ENCODE measurements around the gene MAP3K15. TPM values are rescaled to one million over a fixed set of nuclear protein-coding genes. Genes with fewer than 3 reads are reported as not detected.
A peak's percentile ranks its signal among the peaks of the same experiment; 100 is the strongest.

Gene MAP3K15, protein sequence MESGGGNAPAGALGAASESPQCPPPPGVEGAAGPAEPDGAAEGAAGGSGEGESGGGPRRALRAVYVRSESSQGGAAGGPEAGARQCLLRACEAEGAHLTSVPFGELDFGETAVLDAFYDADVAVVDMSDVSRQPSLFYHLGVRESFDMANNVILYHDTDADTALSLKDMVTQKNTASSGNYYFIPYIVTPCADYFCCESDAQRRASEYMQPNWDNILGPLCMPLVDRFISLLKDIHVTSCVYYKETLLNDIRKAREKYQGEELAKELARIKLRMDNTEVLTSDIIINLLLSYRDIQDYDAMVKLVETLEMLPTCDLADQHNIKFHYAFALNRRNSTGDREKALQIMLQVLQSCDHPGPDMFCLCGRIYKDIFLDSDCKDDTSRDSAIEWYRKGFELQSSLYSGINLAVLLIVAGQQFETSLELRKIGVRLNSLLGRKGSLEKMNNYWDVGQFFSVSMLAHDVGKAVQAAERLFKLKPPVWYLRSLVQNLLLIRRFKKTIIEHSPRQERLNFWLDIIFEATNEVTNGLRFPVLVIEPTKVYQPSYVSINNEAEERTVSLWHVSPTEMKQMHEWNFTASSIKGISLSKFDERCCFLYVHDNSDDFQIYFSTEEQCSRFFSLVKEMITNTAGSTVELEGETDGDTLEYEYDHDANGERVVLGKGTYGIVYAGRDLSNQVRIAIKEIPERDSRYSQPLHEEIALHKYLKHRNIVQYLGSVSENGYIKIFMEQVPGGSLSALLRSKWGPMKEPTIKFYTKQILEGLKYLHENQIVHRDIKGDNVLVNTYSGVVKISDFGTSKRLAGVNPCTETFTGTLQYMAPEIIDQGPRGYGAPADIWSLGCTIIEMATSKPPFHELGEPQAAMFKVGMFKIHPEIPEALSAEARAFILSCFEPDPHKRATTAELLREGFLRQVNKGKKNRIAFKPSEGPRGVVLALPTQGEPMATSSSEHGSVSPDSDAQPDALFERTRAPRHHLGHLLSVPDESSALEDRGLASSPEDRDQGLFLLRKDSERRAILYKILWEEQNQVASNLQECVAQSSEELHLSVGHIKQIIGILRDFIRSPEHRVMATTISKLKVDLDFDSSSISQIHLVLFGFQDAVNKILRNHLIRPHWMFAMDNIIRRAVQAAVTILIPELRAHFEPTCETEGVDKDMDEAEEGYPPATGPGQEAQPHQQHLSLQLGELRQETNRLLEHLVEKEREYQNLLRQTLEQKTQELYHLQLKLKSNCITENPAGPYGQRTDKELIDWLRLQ (N-terminal part only)
- 0.09 and 0.17 TPM in 2 replicates for total RNA-seq

DNA sequence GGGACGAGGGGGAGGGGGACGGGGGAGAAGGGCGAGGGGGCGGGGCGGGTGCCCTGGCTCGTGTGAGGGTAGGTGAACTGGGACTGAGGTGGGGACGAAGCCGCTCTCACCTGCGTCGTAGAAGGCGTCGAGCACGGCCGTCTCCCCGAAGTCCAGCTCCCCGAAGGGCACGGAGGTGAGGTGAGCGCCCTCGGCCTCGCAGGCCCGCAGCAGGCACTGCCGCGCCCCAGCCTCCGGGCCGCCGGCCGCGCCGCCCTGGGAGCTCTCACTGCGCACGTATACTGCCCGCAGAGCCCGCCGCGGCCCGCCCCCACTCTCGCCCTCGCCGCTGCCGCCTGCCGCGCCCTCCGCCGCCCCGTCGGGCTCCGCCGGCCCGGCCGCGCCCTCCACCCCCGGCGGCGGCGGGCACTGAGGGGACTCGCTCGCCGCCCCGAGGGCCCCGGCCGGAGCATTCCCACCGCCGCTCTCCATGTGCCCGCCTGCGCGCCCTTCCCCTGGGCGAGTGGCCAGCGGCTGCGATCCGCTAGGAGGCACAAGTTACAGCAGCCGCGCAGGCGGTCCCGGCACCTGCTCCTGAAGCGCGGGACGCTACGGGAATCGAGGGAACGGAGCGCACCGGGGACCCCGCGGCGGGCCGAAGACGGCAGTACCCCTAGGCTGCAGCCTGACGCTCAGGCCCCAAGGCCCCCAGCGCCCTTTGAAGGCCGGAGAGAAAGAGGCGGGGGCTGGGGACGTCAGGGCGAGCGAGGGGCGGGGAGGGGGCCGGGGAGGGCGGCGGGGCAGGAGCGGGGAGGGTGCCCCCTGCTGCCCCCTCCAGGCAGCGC is at the start of gene MAP3K15:
Gene MAP3K15, minus strand, starts transcription at position 718 of the 824 bp plus-strand sequence. Its CDS starts 247 bp downstream, at position 471.
- DNase-seq, result peak; percentile 33

DNA sequence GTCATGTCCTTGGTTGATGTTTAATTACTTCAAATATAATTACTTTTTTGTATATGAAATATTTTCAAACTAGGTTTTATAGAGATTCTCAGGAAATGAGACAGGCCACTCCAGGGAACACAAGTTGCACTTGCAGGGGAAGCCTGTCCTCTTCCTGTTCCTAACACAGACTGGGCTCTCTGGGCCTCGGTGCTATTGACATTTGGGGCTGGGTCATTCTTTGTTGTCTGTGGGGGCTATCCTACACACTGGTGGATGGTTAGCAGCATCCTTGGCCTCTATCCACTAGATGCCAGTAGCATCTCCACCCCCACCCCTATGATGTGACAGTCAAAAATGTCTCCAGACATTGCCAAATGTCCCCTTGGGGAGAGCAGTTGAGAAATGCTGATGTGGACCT is 49.3 kb upstream of the MAP3K15 start:
- DNase-seq, result no peak

DNA sequence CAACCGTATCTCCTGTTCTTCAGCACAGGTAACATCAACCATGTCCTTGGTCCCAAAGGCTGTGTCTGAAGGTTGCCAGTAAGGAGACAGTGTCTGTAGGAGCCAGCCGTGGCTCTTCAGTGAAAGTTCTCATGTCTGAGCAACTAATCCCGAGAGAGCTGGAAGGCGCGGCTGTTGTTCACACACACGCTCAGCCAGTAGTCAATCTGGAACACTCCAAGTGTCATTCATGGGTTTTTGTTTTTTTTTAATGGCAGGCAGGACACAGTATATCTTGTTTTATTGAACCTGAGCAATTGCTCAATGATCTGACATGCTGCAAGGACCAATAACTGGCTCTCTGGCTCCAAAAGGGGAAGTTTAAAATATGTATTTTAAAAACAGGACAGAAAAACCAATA is 48.4 kb upstream of the MAP3K15 start:
- no peak for DNase-seq

DNA sequence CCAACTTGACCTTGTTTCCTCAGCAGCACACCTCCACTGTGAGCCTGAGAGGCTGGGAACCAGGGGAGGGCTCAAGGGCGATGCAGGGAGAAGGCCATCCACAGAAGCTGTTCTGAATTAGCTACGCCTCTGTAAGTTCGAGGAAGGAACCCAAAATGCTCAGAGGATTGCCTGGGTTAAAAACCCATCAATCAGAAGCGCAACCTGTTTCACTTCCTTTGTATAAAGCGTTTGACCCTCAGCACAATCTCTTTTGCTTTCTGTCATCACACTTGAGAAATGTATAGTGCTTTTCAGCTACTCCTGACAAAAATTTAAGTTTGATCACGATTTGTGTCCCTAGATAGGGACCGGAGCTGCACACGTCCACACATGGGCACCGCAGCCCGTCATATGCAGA is 48.0 kb upstream of the MAP3K15 start:
- no peak for DNase-seq

DNA sequence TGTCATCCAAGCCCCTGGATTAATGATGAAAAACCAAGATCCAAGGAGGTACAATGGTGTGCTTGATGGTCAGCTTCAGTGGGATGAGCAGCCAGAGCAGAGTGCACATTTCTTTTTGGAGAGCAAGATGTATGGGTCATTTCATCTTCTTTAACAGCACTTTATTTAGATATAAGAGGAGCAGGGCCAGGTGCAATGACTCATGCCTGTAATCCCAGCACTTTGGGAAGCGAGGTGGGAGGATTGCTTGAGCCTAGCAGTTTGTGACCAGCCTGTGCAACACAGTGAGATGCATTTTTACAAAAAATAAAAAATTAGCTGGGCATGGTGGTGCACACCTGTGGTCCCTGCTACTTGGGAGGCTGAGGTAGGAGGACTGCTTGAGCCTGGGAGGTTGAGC is 45.3 kb upstream of the MAP3K15 start:
- no peak for DNase-seq

DNA sequence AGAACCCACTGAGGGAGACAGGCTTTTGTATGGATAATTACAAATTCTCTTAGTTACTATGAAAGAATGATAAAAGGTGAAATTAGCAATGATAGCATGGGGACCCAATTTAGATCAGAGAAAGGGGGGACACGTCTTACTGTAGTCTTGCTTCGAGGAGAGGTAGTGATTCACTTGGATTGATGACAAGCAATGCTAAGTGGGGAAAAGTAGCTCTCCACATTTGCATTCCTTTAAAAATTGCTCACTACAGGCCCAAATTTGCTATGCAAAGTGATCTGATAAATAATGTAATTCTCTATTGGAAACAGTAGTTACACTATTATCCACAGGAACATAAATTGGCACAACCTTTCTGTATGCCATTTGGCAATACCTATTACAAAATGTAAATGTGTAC is 42.5 kb upstream of the MAP3K15 start:
- DNase-seq, result no peak

DNA sequence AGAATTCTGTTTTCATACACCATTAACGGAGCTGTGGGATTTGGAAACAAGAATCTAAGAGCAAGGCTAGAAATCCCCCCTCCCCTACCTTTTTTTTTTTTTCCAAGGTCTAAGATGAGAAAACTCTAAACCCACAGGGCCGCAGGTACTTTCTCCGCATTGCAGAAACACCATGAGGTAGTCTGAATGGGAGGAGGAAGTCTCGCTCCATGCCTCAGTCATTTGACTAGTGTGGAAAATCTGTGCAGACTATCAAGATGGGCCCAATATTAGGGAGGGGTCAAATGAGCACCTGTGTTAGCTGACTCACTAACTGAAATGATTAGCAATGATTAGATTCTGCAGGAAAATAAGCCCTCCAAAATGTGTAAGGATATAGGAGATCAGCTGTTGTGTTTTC is 40.9 kb upstream of the MAP3K15 start:
- no peak for DNase-seq

DNA sequence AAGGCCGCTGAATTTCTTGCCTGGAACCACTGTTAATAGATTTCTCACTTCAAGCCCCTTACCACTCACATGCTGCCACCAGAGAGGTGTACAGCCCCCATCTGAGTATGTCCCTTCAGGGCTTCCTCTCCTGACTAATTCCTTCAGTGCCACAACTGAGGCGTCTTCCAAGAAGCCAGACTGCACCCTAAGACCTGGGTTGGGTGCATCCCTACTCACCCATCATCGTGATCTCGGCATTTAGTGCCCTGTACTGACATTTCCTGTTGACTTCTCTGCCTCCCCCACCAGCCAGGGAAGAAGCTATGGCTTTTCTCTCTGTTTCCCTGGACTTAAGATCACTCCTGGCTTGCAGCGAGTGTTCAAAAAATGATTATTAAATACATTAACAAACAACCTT is 40.4 kb upstream of the MAP3K15 start:
- DNase-seq, result no peak

DNA sequence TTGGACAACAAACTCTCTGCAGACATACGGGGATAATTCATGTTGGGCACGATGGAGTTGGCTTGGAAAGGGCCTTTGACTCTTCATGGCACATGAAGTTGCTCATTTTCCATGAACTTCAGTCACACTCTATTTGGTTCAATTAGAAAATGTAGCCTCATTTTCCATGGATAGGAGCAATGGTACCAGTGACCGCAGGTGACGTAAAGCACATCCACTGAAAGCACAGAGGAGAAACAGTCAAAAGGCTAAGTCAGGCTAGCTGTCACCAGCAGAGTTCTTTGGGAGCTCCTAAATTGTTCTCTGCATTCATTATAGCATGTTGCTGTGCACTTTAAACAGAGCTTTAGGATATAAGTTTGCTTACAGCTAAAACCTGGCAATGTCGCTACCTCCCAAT is 39.9 kb upstream of the MAP3K15 start:
- DNase-seq, result no peak

DNA sequence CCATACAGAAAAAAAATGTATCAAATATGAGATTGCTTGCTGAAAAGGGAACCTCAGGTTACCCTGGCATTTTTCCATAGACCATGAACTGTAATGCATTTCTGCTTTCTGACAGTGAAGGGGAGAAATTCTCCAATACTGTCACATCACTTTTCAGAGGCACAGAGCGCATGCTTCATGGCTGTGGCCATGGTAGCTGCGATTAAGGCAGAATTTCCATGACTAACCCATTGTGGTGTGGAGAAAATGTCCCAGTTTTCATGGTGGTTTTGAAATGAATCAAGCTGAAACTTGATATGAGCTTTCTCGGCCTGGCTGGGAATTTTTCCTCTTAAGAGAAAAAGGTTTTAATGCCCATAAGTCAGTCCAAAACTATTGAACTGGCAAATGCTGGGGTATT is 39.5 kb upstream of the MAP3K15 start:
- DNase-seq, result no peak

DNA sequence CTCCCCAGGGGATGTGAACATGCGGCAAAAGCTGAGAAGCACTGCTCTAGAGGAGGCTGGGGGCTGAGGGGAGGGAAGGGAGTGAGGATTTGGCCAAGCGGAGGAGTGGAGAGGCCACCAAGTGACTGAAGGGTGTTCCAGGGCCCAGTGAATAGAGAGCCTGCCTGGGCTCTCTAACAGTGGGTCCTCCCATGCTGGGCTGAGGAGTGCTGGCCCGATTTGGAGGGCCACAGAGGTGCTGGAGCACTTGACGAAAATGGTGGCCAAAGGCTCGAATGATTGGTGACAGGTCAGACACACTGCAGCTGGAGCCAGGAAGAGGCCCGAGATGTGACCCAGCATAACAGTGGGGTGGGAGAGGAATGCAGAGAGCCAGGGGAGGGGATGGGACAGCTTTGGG is 37.5 kb upstream of the MAP3K15 start:
- no peak for DNase-seq

DNA sequence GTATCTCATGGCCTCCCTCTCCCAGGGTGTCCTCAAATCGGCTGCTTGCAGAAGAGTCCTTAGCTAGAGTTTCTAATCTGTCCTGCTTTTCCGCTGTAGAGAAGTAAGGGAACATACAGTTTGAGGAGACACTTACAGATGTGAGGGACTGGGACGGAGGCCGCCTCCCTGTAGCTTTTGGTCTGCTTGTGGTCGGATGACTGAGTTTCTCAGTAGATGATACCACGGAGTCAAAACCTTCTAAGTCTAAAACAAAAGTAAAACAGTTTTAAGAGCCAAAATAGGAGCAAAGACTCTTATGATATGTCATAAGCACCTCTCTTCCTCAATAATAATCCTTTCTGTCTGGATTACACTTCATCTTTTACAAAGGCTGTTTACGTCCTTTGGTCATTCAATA is 34.5 kb upstream of the MAP3K15 start:
- DNase-seq, result no peak

DNA sequence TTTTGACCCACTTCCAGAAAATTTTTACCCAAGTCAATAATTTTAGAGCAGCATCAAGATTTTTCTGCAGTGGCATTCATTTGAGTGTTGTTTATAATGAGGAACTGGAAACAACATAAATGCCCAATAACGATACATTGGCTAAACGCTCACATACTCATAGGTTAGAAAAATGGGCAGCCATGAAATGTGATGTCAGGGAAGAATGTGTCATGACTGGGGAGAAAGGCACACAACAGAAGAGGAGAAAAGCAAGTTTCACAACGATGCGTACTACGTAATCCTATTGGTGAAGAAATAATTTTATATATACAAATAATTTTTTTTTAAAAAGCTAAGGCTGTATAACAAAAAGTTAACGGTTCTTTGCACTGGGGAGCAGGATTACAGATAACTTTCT is 33.6 kb upstream of the MAP3K15 start:
- DNase-seq, result no peak

DNA sequence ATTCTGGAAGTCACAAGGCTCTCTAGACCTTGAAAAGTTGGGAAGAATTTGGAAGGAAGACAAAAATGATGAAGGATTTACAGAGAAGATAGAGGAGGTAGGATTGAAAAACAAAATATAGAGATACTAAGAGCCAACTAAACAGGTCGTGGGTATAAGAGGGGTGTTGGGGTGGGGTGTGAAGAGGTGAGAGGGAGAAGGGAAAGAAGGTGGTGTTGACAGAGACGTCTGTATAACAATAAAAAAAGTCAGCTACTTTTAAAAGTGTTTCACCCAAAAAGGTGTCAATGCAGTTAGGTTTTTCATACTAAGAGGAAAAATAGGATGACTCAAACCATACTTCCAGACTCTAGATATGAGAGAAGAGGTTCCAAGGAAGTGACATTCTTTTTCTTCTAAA is 33.0 kb upstream of the MAP3K15 start:
- no peak for DNase-seq

DNA sequence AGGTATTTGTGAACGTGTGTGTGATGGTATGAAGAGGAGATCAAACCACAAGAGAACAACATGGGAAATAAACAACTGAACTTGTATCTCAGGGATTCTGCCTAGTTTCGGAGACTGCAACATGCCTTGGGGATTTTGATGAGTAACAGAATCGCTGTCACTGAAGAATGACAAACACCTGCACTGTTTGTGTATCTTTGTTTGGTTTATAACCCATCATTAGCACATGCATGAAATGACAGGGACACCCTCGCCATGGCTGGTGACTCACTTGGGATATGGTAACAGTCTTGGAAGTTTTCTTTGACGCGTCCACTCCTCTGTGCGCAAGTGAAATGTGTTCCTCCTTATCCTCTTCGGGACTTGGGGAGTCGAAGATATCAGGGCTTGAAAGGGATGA is 30.3 kb upstream of the MAP3K15 start:
- no peak for DNase-seq

DNA sequence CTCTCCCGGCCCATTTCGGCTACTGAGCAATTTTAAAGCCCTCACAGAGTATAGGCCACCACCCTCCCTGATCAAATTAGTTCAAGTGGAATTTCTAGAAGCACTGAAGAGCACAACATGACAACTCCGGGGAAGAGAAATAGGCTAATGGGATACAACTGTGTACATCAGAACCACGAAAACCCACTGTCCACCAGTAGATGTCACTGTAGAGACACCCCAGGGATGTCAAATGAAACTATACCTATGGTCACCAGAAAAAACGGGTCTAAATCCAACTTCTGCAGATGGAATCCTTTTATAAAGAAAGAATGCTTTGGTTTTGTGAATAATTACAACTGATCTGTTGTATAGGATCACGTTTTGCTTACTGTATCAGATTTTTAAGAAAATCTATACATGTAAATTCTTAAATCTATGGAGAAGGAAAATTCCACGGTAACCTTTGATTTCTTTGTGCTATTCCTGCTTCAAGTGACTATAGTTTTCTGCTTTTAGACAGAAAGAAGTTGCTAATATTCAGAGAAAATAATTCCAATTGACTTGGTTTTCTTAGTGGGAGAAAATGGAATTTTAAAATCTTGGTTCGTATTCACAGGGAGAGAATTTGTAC is 29.5 kb upstream of the MAP3K15 start:
- DNase-seq, result peak; percentile 76

DNA sequence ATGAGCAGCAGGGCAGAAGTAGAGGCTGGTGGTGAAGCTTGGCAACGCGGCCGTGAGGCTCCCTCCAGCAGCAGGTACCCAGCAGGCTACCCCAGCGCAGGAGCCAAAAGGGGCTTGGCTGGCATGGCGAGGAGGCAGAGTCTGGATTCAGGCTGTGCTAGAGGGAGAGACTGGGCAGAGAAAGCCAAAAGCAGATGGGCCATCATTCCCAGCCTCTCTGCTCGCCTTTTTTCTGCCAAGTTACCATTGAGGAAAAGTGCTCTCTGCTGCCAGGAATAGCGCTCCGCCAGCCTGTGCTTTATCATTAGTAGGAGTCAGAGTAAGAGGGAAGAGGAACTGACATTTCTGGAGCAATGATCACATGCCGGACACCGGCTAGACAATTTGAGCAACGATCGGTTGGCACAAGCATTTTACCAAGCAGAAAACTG is 28.7 kb upstream of the MAP3K15 start:
- no peak for DNase-seq

DNA sequence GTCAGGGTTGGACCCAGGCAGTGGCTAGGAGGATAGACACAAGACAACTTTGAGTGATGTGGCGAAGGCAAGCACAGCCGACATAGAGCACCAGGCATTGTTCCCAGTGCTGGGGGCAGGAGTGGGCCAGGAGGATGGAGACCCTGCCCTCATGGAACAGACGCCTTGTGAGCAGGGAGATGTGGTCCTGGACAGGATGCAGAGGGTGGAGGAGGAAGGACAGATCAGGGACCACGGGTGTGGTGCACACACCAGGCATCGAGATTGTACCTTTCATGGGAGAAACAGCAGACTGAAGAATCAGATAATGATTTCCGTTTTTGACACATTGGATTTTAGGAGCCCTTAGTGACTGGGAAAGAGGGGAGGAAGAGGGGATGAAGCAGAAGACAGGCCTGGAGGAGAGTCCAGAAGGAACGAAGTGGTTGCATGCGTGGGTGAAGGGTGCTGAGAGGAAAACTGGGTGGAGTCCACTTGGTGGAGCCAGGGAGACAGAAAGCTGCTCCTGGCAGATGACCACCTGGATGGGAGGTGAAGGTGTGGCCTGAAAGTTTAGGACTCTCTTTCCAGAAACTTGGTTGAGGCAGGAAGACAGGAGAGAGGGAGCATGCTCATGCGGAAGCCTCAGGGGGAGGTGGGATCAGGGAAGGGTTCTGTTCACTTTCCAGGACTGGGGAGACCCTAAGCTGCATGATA is 27.9 kb upstream of the MAP3K15 start:
- DNase-seq, result no peak

DNA sequence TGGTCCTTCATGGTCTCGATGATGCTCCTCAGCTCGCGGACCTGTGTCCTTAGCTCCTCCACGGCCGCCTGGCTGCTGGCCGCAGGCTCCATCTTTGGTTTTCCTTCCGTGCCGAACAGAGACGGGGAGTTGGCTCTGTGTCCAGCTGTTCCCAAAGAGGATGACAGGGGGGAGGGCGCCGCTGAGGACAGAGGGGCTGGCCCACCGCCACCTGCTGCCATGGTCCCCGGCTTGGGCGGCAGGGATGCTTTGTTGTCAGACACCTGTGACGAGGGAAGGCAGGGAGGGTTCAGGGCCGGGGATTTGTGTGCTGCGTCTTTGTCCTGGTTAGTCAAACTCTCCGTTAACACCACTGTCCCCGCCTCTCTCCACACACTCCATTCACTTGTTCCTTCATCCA is 26.6 kb upstream of the MAP3K15 start:
- no peak for DNase-seq

DNA sequence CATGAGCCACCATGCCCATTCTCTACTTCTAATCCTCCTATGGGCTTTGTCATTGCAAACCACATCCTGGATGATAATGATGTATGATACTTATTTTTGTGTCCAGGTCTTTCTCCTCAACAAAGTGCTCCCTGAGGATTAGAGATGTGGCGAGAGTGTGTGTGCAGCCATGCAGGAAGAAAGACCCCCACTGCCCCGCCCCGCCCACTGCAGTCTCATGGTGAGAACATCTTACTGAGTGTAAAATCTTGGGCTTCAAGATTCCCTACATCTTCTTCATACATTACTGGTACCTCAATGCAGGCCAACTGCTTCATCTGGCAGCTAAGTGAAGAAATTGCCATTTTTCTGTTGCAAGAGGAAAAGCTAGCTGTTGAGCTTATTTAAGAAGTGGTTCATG is 25.9 kb upstream of the MAP3K15 start:
- no peak for DNase-seq

DNA sequence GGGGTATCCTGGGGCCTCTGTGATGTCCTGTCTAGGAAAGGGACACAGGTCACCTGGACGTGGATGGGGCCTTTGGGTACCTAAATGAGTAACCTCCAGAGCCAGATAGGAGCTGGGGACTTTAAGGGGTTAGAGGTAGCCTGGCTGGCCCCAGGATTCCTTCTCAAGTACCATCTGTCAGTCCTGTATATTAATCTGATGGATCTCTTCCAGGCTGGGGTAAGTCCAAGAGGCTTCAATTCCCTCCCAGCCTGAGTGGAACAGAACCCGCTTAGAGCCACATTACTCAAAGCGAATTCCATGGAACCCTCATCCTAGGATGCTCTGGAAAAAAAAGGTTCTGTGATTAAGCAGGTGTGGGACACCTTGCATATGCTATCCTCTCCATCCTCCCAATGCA is 24.8 kb upstream of the MAP3K15 start:
- no peak for DNase-seq
